ENCODE measurements around the gene KMO. TPM values are rescaled to one million over a fixed set of nuclear protein-coding genes. Genes with fewer than 3 reads are reported as not detected.

KMO gene
- polyA plus RNA-seq, 4 donors, result 0.45 to 3.2 (median 1.3) TPM

DNA sequence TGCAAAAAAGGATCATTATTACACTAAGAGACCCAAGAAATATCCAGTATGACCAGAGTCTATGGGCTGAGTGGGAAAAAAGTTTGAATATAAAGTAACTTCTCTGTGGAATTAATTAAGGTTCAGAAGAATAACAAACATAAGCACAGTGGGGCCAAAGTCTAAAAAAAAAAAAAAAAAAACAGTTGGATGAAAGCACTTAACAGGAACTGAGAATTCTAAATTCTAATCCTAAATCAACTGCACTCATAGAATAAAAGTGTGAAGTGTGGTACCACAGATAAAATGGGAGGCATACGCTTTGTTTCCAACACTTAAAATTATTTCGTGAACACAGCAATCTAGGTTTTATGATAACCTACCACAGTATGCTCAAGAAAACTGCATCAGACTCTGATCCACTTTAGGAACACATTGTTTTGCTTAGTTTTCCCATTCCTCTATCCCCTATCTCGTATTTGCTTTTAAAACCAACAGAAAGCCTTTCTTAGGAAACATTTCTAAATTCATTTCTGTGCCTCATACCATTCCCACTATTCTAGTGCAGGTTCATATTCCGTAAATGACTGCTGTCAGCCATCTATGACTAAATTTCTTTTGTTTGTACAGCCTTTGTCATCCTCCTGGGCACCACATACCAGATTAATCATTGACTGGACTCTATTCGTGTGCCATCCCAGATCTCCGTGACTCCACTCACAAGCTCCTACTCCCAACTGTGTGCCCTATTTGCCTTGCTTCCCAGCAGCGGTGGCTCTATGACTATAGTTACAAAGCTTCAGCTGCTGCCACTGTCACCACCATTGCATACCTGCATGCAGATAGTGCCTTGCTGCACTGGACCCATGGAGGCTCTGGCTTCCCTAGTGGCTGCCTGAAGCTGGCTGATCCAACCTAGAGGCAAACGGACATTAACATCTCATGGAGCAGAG is 83.1 kb downstream of the KMO start:
- WGBS, 3 donors, result 22 to 64% (median 39%) methylated on average over 8 of the region's 8 CpGs
- peak; percentile 46 to 65 for DNase-seq
- Histone ChIP-seq H3K4me3 (ENCODE audit: low read depth in 1 of 3, low read length in 3 of 3) (no peak overlapping the region), H3K27me3 (ENCODE audit: control insufficient read depth in 3 of 3, insufficient read depth in 3 of 3, low read length in 3 of 3) (no peaks in the 10 kb centered on the region), H3K36me3 (ENCODE audit: control insufficient read depth in 3 of 3, insufficient read depth in 2 of 3, low read depth in 1 of 3, low read length in 3 of 3) (no peaks in the 10 kb centered on the region), H3K4me1 (ENCODE audit: control insufficient read depth in 3 of 3, insufficient read depth in 2 of 3, low read depth in 1 of 3, low read length in 2 of 3) (peaks cover 0 to 7% (median 2%) of the 10 kb centered on the region in 3 donors), H3K9me3 (ENCODE audit: control insufficient read depth in 2 of 2, insufficient read depth in 1 of 2, low read depth in 1 of 2, low read length in 1 of 2) (no peaks in the 10 kb centered on the region), H3K27ac (ENCODE audit: low read depth in 1 of 3, low read length in 2 of 3) (no peak overlapping the region)
- no peak for FAIRE-seq

GRCh38 chr1:241617426-241617825 is 85.2 kb downstream of the KMO start:
- Histone ChIP-seq H3K9me3 (ENCODE audit: control insufficient read depth in 2 of 2, insufficient read depth in 1 of 2, low read depth in 1 of 2, low read length in 1 of 2) (no peaks in the 10 kb centered on the region), H3K4me3 (ENCODE audit: low read depth in 1 of 3, low read length in 3 of 3) (no peak overlapping the region), H3K27ac (ENCODE audit: low read depth in 1 of 3, low read length in 2 of 3) (no peak overlapping the region), H3K36me3 (ENCODE audit: control insufficient read depth in 3 of 3, insufficient read depth in 2 of 3, low read depth in 1 of 3, low read length in 3 of 3) (no peaks in the 10 kb centered on the region), H3K27me3 (ENCODE audit: control insufficient read depth in 3 of 3, insufficient read depth in 3 of 3, low read length in 3 of 3) (no peaks in the 10 kb centered on the region), H3K4me1 (ENCODE audit: control insufficient read depth in 3 of 3, insufficient read depth in 2 of 3, low read depth in 1 of 3, low read length in 2 of 3) (peaks cover 0 to 7% (median 0%) of the 10 kb centered on the region in 3 donors)
- FAIRE-seq, result no peak
- WGBS, 3 donors, result 92 to 94% (median 93%) methylated on average over 7 of the region's 7 CpGs
- no peak for DNase-seq

DNA sequence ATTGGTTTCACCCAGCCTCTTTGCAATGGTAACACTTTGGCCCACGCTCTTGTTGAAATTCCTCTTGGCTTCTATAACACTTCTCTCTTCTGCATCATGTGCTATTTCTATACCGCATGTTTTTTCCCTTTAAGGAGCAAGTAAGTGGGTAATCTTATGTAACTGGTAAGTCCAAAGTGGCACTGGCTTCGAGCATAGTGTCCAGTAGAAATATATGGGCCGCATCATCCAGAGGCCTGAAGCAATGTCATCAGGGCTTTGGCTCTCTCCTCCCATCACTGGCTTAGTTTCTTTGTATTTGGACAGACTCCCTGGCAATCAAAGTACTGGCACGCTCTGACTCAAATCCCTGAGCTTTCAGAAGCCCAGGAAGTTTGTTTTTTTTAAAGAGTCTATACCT is 90.5 kb downstream of the KMO start:
- no peak for FAIRE-seq
- Histone ChIP-seq H3K9me3 (ENCODE audit: control insufficient read depth in 2 of 2, insufficient read depth in 1 of 2, low read depth in 1 of 2, low read length in 1 of 2) (no peaks in the 10 kb centered on the region), H3K4me3 (ENCODE audit: low read depth in 1 of 3, low read length in 3 of 3) (no peak overlapping the region), H3K4me1 (ENCODE audit: control insufficient read depth in 3 of 3, insufficient read depth in 2 of 3, low read depth in 1 of 3, low read length in 2 of 3) (peaks cover 0 to 4% (median 0%) of the 10 kb centered on the region in 3 donors), H3K27ac (ENCODE audit: low read depth in 1 of 3, low read length in 2 of 3) (no peak overlapping the region), H3K27me3 (ENCODE audit: control insufficient read depth in 3 of 3, insufficient read depth in 3 of 3, low read length in 3 of 3) (no peaks in the 10 kb centered on the region), H3K36me3 (ENCODE audit: control insufficient read depth in 3 of 3, insufficient read depth in 2 of 3, low read depth in 1 of 3, low read length in 3 of 3) (no peaks in the 10 kb centered on the region)
- WGBS, 3 donors, result 85 to 96% (median 95%) methylated on average over 5 of the region's 5 CpGs
- DNase-seq, result no peak

DNA sequence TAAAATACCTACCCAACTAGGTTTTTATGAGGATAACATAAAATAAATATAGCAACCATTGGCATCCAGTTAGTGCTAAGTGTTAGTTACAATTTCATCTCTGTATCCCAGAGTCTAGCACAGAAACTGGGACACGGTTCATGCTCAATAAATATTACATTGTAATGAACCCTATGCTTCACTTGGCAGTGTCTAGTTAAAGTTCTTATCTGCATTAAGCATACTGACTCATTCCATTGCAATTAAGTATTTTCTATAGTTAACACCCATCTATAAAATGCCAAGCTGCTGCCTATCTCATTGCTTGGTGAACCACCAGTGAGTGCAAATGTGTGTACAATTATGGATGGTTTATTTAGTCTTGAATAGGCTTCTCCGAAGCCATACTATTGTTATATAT is 92.8 kb downstream of the KMO start:
- peak in 1 of 2 donors; percentile 82 for DNase-seq
- Histone ChIP-seq H3K9me3 (ENCODE audit: control insufficient read depth in 2 of 2, insufficient read depth in 1 of 2, low read depth in 1 of 2, low read length in 1 of 2) (no peaks in the 10 kb centered on the region), H3K36me3 (ENCODE audit: control insufficient read depth in 3 of 3, insufficient read depth in 2 of 3, low read depth in 1 of 3, low read length in 3 of 3) (peaks cover 0 to 2% (median 0%) of the 10 kb centered on the region in 3 donors), H3K27ac (ENCODE audit: low read depth in 1 of 3, low read length in 2 of 3) (no peak overlapping the region), H3K4me1 (ENCODE audit: control insufficient read depth in 3 of 3, insufficient read depth in 2 of 3, low read depth in 1 of 3, low read length in 2 of 3) (peaks cover 0 to 4% (median 0%) of the 10 kb centered on the region in 3 donors), H3K27me3 (ENCODE audit: control insufficient read depth in 3 of 3, insufficient read depth in 3 of 3, low read length in 3 of 3) (no peaks in the 10 kb centered on the region), H3K4me3 (ENCODE audit: low read depth in 1 of 3, low read length in 3 of 3) (no peak overlapping the region)
- WGBS, 3 donors, result 23 to 71% (median 44%) methylated on average over 2 of the region's 2 CpGs
- no peak for FAIRE-seq

DNA sequence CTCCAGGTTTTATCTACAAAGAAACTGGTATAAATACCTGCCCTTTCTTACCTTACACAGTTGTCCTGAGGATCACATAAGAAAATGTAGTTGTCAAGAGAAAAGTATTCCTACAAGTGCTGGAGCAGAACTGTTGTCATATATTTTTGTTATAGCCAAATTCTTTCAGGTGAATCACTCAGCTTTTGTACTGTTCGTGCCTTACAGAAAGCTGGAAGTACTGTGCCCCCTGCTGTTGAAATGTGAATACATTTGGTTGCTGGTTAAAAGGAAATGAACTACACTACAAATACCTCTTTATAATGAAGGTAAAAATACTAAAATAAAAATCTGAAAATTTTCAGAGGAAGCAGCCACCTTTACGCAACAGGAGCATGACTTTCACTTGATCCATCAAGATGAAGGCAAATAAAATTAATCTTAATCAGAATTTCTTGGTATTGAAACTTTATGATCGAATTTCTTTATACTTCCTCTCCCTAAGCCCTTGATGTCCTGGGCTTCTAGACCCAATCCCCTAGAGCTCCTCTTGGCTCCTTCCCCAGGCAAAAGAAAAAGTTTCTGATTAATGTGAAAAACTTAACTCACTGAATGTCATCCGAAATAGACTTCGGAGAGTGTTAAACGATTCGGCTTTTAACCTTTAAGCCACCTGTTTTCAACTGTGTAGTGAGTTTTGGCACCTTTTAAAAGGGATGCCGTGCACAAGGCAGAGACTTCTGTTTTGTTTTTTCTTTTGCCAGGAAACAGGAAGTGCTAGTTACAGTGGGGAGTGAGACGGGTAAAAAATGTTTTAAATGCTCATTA is 95.5 kb downstream of the KMO start:
- H3K36me3 ChIP-seq (ENCODE audit: control insufficient read depth in 3 of 3, insufficient read depth in 2 of 3, low read depth in 1 of 3, low read length in 3 of 3), result peaks cover 0 to 2% (median 0%) of the 10 kb centered on the region in 3 donors
- 36 to 49% (median 38%) methylated on average over 9 of the region's 9 CpGs for WGBS, 3 donors
- FAIRE-seq, result no peak
- H3K4me1 ChIP-seq (ENCODE audit: control insufficient read depth in 3 of 3, insufficient read depth in 2 of 3, low read depth in 1 of 3, low read length in 2 of 3), result peaks cover 0 to 4% (median 0%) of the 10 kb centered on the region in 3 donors
- H3K4me3 ChIP-seq (ENCODE audit: low read depth in 1 of 3, low read length in 3 of 3), result no peak overlapping the region
- no peak overlapping the region for H3K27ac ChIP-seq (ENCODE audit: low read depth in 1 of 3, low read length in 2 of 3)
- no peaks in the 10 kb centered on the region for H3K27me3 ChIP-seq (ENCODE audit: control insufficient read depth in 3 of 3, insufficient read depth in 3 of 3, low read length in 3 of 3)
- peak; percentile 42 to 64 for DNase-seq
- H3K9me3 ChIP-seq (ENCODE audit: control insufficient read depth in 2 of 2, insufficient read depth in 1 of 2, low read depth in 1 of 2, low read length in 1 of 2), result no peaks in the 10 kb centered on the region

DNA sequence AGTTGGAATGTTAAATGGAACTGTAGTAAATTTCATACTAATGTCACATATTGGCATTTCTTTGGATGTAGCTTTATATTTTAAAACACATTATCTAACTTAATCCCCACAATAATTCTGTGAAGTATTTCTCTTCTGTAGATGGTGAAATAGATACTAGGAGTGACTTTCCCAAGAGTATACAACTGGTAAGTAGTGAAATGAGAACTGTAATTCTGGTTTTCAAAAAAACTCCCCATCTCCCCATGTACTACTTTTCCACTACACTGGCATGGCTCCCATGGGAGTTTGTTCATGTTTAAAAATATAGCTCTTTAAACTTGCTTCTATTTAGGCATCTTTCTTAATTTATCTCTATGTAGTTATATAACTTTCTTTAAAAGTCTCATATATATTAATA is 97.8 kb downstream of the KMO start:
- Histone ChIP-seq H3K9me3 (ENCODE audit: control insufficient read depth in 2 of 2, insufficient read depth in 1 of 2, low read depth in 1 of 2, low read length in 1 of 2) (no peaks in the 10 kb centered on the region), H3K36me3 (ENCODE audit: control insufficient read depth in 3 of 3, insufficient read depth in 2 of 3, low read depth in 1 of 3, low read length in 3 of 3) (peaks cover 0 to 2% (median 0%) of the 10 kb centered on the region in 3 donors), H3K4me1 (ENCODE audit: control insufficient read depth in 3 of 3, insufficient read depth in 2 of 3, low read depth in 1 of 3, low read length in 2 of 3) (no peaks in the 10 kb centered on the region), H3K4me3 (ENCODE audit: low read depth in 1 of 3, low read length in 3 of 3) (no peak overlapping the region), H3K27me3 (ENCODE audit: control insufficient read depth in 3 of 3, insufficient read depth in 3 of 3, low read length in 3 of 3) (no peaks in the 10 kb centered on the region), H3K27ac (ENCODE audit: low read depth in 1 of 3, low read length in 2 of 3) (no peak overlapping the region)
- DNase-seq (no peak), FAIRE-seq (no peak)

GRCh38 chr1:241630476-241630875 is 98.3 kb downstream of the KMO start:
- H3K27me3 ChIP-seq (ENCODE audit: control insufficient read depth in 3 of 3, insufficient read depth in 3 of 3, low read length in 3 of 3), result no peaks in the 10 kb centered on the region
- 78 to 93% (median 88%) methylated on average over 1 of the region's 1 CpG for WGBS, 3 donors
- H3K4me3 ChIP-seq (ENCODE audit: low read depth in 1 of 3, low read length in 3 of 3), result no peak overlapping the region
- DNase-seq (no peak), FAIRE-seq (no peak)
- no peaks in the 10 kb centered on the region for H3K4me1 ChIP-seq (ENCODE audit: control insufficient read depth in 3 of 3, insufficient read depth in 2 of 3, low read depth in 1 of 3, low read length in 2 of 3)
- H3K9me3 ChIP-seq (ENCODE audit: control insufficient read depth in 2 of 2, insufficient read depth in 1 of 2, low read depth in 1 of 2, low read length in 1 of 2), result no peaks in the 10 kb centered on the region
- H3K36me3 ChIP-seq (ENCODE audit: control insufficient read depth in 3 of 3, insufficient read depth in 2 of 3, low read depth in 1 of 3, low read length in 3 of 3), result peaks cover 0 to 2% (median 0%) of the 10 kb centered on the region in 3 donors
- no peak overlapping the region for H3K27ac ChIP-seq (ENCODE audit: low read depth in 1 of 3, low read length in 2 of 3)

DNA sequence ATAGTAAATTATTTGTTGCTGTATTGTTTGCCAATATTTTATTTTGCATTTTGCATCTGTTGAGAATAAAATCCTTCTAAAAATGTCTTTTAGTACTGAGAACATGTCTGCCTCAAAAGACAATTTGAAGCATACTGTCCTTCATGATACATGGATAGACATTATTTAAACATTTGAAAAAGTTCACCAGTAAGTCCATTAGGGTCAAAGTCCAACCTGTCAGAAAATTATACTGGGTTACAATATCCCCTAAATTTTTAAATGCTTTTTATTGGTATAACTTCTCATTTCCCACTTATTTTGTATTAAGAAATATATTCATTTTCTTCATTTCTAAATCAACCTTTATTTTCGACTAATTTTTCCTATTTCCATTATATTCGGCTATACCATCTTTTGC is 98.7 kb downstream of the KMO start:
- WGBS, 3 donors, result 93 to 100% (median 98%) methylated on average over 2 of the region's 2 CpGs

More for the DNA sequence above, 98.7 kb downstream of the KMO start:
- no peak for DNase-seq
- no peaks in the 10 kb centered on the region for H3K9me3 ChIP-seq (ENCODE audit: control insufficient read depth in 2 of 2, insufficient read depth in 1 of 2, low read depth in 1 of 2, low read length in 1 of 2)
- peak; percentile 47 for FAIRE-seq
- H3K4me1 ChIP-seq (ENCODE audit: control insufficient read depth in 3 of 3, insufficient read depth in 2 of 3, low read depth in 1 of 3, low read length in 2 of 3), result no peaks in the 10 kb centered on the region
- H3K4me3 ChIP-seq (ENCODE audit: low read depth in 1 of 3, low read length in 3 of 3), result no peak overlapping the region
- H3K27ac ChIP-seq (ENCODE audit: low read depth in 1 of 3, low read length in 2 of 3), result no peak overlapping the region
- no peaks in the 10 kb centered on the region for H3K27me3 ChIP-seq (ENCODE audit: control insufficient read depth in 3 of 3, insufficient read depth in 3 of 3, low read length in 3 of 3)
- peaks cover 0 to 2% (median 0%) of the 10 kb centered on the region in 3 donors for H3K36me3 ChIP-seq (ENCODE audit: control insufficient read depth in 3 of 3, insufficient read depth in 2 of 3, low read depth in 1 of 3, low read length in 3 of 3)
